ENCODE results near the gene RCSD1. TPM values are rescaled to one million over a fixed set of nuclear protein-coding genes. Genes with fewer than 3 reads are reported as not detected.

RCSD1 gene
- total RNA-seq, 2 donors from 2014 or later, result 11.1 to 11.9 TPM

- no peak for TF ChIP-seq CTCF (IDR thresholded peaks at IDR 0.05)
- DNase-seq (ENCODE audit: low spot score) (no peak), ATAC-seq (ENCODE audit: insufficient number of reproducible peaks, low FRiP score, low read depth) (no peak)
These were observed 4.8 kb upstream of the RCSD1 start for GRCh38 chr1:167625040-167625823.

GRCh38 chr1:167627615-167627864 is 2.5 kb upstream of the RCSD1 start:
- H3K9me3 ChIP-seq, result no peaks in the 10 kb centered on the region
- H3K4me3 ChIP-seq, result no peak overlapping the region
- DNase-seq (ENCODE audit: low spot score) (no peak), ATAC-seq (ENCODE audit: insufficient number of reproducible peaks, low FRiP score, low read depth) (no peak)
- no peaks in the 10 kb centered on the region for H3K36me3 ChIP-seq
- H3K27me3 ChIP-seq (replicated peaks; ENCODE audit: insufficient read depth), result no peaks in the 10 kb centered on the region
- H3K27ac ChIP-seq, result peak overlapping the region in 1 of 2 donors; percentile 27
- no peak for TF ChIP-seq CTCF (IDR thresholded peaks at IDR 0.05)
- peaks cover 7 to 25% of the 10 kb centered on the region in 2 donors for H3K4me1 ChIP-seq (ENCODE audit: control insufficient read depth in 1 of 2, low read depth in 2 of 2)

More at GRCh38 chr1:167625040-167625823, 4.8 kb upstream of the RCSD1 start:
- no peak overlapping the region for H3K27ac ChIP-seq
- no peak overlapping the region for H3K4me3 ChIP-seq
- H3K4me1 ChIP-seq (ENCODE audit: control insufficient read depth in 1 of 2, low read depth in 2 of 2), result peaks cover 7 to 11% of the 10 kb centered on the region in 2 donors
- no peaks in the 10 kb centered on the region for H3K9me3 ChIP-seq
- no peaks in the 10 kb centered on the region for H3K27me3 ChIP-seq (replicated peaks; ENCODE audit: insufficient read depth)
- no peaks in the 10 kb centered on the region for H3K36me3 ChIP-seq

DNA sequence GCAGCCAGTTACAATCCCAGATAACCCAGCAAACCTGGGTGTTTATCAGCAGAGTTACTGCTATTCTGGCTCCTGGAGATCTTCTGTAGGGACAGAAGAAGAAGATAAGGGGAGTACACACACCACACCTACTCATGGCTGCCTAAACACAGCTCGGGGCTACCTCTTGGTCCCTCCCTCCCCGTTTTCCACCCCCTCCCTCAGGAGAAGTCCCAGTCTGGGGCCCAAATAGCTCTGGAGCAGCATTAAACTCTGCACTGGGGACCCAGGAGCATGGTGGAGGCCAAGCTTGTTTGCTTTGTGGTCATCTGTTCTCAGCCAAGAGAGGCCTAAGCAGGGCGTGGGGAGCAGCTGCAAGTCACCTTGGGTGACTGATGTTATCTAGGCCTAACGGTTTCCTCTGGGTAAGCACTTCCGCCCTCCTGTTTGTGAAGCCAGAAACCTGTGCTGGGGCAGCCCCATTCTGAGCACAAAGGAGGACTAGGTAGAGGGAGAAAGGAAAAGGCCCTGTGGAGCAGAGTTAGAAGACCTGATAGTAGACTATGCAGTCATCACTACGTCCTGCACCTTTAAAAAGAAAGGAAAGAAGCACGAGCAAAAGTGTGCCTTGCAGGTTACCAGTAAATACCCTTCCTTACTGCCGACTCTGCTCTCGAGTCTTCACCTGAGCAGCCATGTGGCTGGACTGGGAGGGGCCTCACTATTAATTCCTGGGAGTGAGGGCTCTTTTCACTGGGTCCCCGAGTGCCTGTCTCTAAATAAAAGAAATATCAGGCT is 2.0 kb upstream of the RCSD1 start:
- peak overlapping the region in 1 of 2 donors; percentile 27 for H3K27ac ChIP-seq
- ATAC-seq (ENCODE audit: insufficient number of reproducible peaks, low FRiP score, low read depth), result no peak

DNA sequence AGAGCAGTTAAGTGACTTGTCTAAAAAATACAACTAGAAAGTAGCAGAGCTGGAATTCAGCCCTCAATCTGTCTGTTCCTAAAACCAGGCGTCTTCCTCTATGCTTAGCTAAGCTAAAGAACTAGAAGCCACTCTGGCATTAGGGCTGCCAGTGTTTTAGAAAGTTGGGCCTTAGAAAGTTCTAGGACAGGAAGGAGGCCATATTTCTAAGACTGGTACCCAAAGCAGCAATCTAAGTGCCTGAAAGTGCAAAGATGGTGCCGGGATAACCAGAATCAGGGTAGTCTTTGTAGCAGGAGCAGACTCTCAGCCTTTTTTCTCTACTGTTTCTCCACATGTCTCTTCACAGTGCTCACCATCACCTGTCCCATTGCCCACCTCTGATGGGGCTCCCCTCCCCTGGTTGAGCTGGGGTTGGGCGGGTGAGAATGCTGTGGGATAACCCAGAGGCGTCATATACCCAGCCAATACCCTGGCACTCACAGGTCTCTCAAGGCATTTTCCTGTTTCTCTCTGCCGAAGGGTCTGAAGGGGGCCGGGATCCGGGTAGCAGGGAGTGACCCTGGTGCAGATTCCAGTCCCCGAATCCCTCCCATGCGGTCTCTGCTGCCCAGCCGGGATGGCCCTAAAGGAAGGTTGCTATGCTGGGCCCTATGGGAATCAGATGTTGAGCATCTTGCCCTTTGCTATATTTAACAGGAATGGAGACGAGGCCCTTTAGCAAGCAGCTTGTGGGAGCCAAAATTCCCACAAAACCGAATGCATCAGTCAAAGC is 1.1 kb upstream of the RCSD1 start:
- peak overlapping the region; percentile 90 for H3K4me3 ChIP-seq
- ATAC-seq (ENCODE audit: insufficient number of reproducible peaks, low FRiP score, low read depth) (no peak), DNase-seq (ENCODE audit: low spot score) (no peak)
- TF ChIP-seq CTCF (IDR thresholded peaks at IDR 0.05), result no peak
- H3K27me3 ChIP-seq (replicated peaks; ENCODE audit: insufficient read depth), result no peaks in the 10 kb centered on the region
- H3K9me3 ChIP-seq, result no peaks in the 10 kb centered on the region
- H3K36me3 ChIP-seq, result no peaks in the 10 kb centered on the region
- peaks cover 7 to 29% of the 10 kb centered on the region in 2 donors for H3K4me1 ChIP-seq (ENCODE audit: control insufficient read depth in 1 of 2, low read depth in 2 of 2)
- H3K27ac ChIP-seq, result peak overlapping the region in 1 of 2 donors; percentile 24

More for the DNA sequence above, 2.0 kb upstream of the RCSD1 start:
- no peak for DNase-seq (ENCODE audit: low spot score)
- Histone ChIP-seq H3K9me3 (no peaks in the 10 kb centered on the region), H3K27me3 (replicated peaks; ENCODE audit: insufficient read depth) (no peaks in the 10 kb centered on the region), H3K36me3 (no peaks in the 10 kb centered on the region), H3K4me3 (no peak overlapping the region), H3K4me1 (ENCODE audit: control insufficient read depth in 1 of 2, low read depth in 2 of 2) (peaks cover 7 to 29% of the 10 kb centered on the region in 2 donors)
- no peak for TF ChIP-seq CTCF (IDR thresholded peaks at IDR 0.05)
